ENCODE data around the gene SLC1A1.

- TF ChIP-seq CTCF (IDR thresholded peaks at IDR 0.05) (no peak), POLR2A (IDR thresholded peaks at IDR 0.05) (no peak)
Measured at GRCh38 chr9:4541856-4542255, 51.6 kb downstream of the SLC1A1 start.
